Spleen (tissue), 11 donors: ENCODE measurements around the gene DAPK3. TPM values are rescaled to one million over a fixed set of nuclear protein-coding genes. Genes with fewer than 3 reads are reported as not detected.

Experiments
- DNase-seq: peaks from one replicate; pipeline ENCODE4 v3.0.0-alpha.2; 2020
- H3K27ac ChIP-seq, 8 donors: fragments of 200-600 bp; sonication (generic) in 7 of 8; 1 replicate in 4 of 8; 2 replicates in 4 of 8; pipeline versions ENCODE4 v1.5.0 to v1.8.0; 2016 to 2021; ENCODE audit warnings: inconsistent platforms in 4 of 8, mild to moderate bottlenecking in 4 of 8, moderate library complexity in 1 of 8
- H3K27me3 ChIP-seq, 7 donors: fragments of 200-600 bp; sonication (generic) in 6 of 7; replicated peaks in 1 of 7; 1 replicate in 4 of 7; 2 replicates in 3 of 7; pipeline versions ENCODE4 v1.5.0 to v1.8.0; 2016 to 2021; ENCODE audit warnings: inconsistent platforms in 3 of 7, mild to moderate bottlenecking in 1 of 7
- H3K36me3 ChIP-seq, 6 donors: fragments of 200-600 bp; sonication (generic) in 5 of 6; 1 replicate in 4 of 6; 2 replicates in 2 of 6; pipeline versions ENCODE4 v1.5.0 to v1.8.0; 2016 to 2021; ENCODE audit warnings: inconsistent platforms in 2 of 6
- H3K4me1 ChIP-seq, 6 donors: fragments of 200-600 bp; sonication (generic) in 5 of 6; 1 replicate in 3 of 6; 2 replicates in 3 of 6; pipeline versions ENCODE4 v1.5.0 to v1.8.0; 2016 to 2021; ENCODE audit warnings: inconsistent platforms in 3 of 6
- H3K4me3 ChIP-seq, 8 donors: fragments of 200-600 bp; sonication (generic) in 7 of 8; 1 replicate in 4 of 8; 2 replicates in 4 of 8; pipeline versions ENCODE4 v1.5.0 to v1.8.0; 2016 to 2021; ENCODE audit warnings: inconsistent platforms in 4 of 8, mild to moderate bottlenecking in 4 of 8, moderate library complexity in 2 of 8
- H3K9me3 ChIP-seq, 8 donors: fragments of 200-600 bp; sonication (generic) in 7 of 8; 1 replicate in 4 of 8; 2 replicates in 4 of 8; pipeline versions ENCODE4 v1.5.0 to v1.8.0; 2016 to 2021; ENCODE audit warnings: inconsistent platforms in 4 of 8
- CTCF ChIP-seq, 11 experiments: fragments of 200-600 bp in 7 of 11; fragments of 450-650 bp in 4 of 11; sonication (generic) in 4 of 11; IDR thresholded peaks in 8 of 11; conservative IDR thresholded peaks in 3 of 11; 1 replicate in 7 of 11; 2 replicates in 4 of 11; pipeline versions ENCODE4 v1.4.0 to v1.8.0; 2016 to 2021; ENCODE audit warnings: antibody characterized with exemption in 11 of 11, inconsistent platforms in 4 of 11, mild to moderate bottlenecking in 1 of 11
- POLR2A ChIP-seq, 3 donors: fragments of 450-650 bp; IDR thresholded peaks; one replicate each; pipeline ENCODE4 v1.5.1; 2017; ENCODE audit warnings: antibody characterized with exemption in 3 of 3, mild to moderate bottlenecking in 1 of 3
- POLR2AphosphoS5 ChIP-seq, 3 donors: sonication (generic); formaldehyde crosslinking; IDR thresholded peaks; one replicate each; pipeline ENCODE4 v1.5.1; 2017; ENCODE audit warnings: antibody characterized with exemption in 3 of 3
- WGBS, 5 donors: extraction: QIAGEN DNeasy Blood & Tissue Kit in 3 of 5; methylation state at CpG; one replicate each; pipeline versions ENCODE4 v1.1.5 to v1.1.7; 2013 to 2018; 5-methylcytosine and 5-hydroxymethylcytosine counted together
- intact Hi-C: fragments of 100-400 bp; cut with DNase I; formaldehyde crosslinking; loops from one replicate; pipeline ENCODE4 v1.15.0; 2023; ENCODE audit warnings: low total_unique reads
- polyA plus RNA-seq, 3 donors: library from polyadenylated mRNA; stranded (reverse); fragments of 200-250 nt; gene quantifications; one replicate each; pipeline ENCODE4 v1.2.1, GENCODE V29; 2013
- total RNA-seq, 7 donors: library from RNA; depleted of rRNA in 3 of 7; stranded (reverse); fragments of >200 nt in 3 of 7; fragmentation: NEBNext Ultra II Directional in 4 of 7; extraction: Animal tissue kit (Norgen Biotek cat#: 25700) in 4 of 7; gene quantifications; one replicate each; pipeline versions ENCODE4 v1.1.0 to v1.2.1, GENCODE V29; 2016 to 2021
- donor health status: healthy with polysubstance abuse.
- donor health status: DM: no; HTN: no; CAD: no; lungs with moderate emphysema.
- donor health status: DM: no; HTN: no; CAD: no.
- donor health status: Bipolar disorder and iron deficiency.
- donor health status: healthy.
- donor health status: DM: no; HTN: no; CAD: no.
- donor health status: DM: yes; HTN: yes; CAD: no.

The DAPK3 gene
- total and polyA plus RNA-seq, 10 donors, result 26.5 to 68.8 (median 46.1) TPM

- WGBS, 5 donors, result 88 to 95% (median 92%) methylated on average over 18 to 22 of the region's 22 CpGs
- no peak for DNase-seq
- no peak overlapping the region for H3K4me3 ChIP-seq
- H3K36me3 ChIP-seq, result peaks cover 0 to 94% (median 39%) of the 10 kb centered on the region in 6 donors
- H3K4me1 ChIP-seq, result peaks cover 0 to 81% (median 41%) of the 10 kb centered on the region in 6 donors
- no peaks in the 10 kb centered on the region for H3K27me3 ChIP-seq
- intact Hi-C loops, result no loop called here
- H3K27ac ChIP-seq, result no peak overlapping the region
- no peak for TF ChIP-seq POLR2AphosphoS5 (IDR thresholded peaks at IDR 0.05)
- no peak for TF ChIP-seq CTCF (IDR thresholded peaks at IDR 0.05 in 8 of 11, conservative IDR thresholded peaks at IDR 0.05 in 3 of 11)
- TF ChIP-seq POLR2A (IDR thresholded peaks at IDR 0.05), result no peak
- H3K9me3 ChIP-seq, result peaks cover 0 to 9% (median 0%) of the 10 kb centered on the region in 8 donors
These were observed 47.3 kb upstream of the DAPK3 start for GRCh38 chr19:4018140-4018613.

- intact Hi-C loops, result no loop called here
- peaks cover 0 to 85% (median 38%) of the 10 kb centered on the region in 6 donors for H3K4me1 ChIP-seq
- H3K36me3 ChIP-seq, result peaks cover 0 to 100% (median 45%) of the 10 kb centered on the region in 6 donors
- H3K4me3 ChIP-seq, result no peak overlapping the region
- TF ChIP-seq POLR2A (IDR thresholded peaks at IDR 0.05), result no peak
- no peak for TF ChIP-seq CTCF (IDR thresholded peaks at IDR 0.05 in 8 of 11, conservative IDR thresholded peaks at IDR 0.05 in 3 of 11)
- TF ChIP-seq POLR2AphosphoS5 (IDR thresholded peaks at IDR 0.05), result no peak
- no peak overlapping the region for H3K27ac ChIP-seq
- H3K9me3 ChIP-seq, result peaks cover 0 to 6% (median 0%) of the 10 kb centered on the region in 8 donors
- no peak for DNase-seq
- H3K27me3 ChIP-seq, result no peaks in the 10 kb centered on the region
- WGBS, 5 donors, result 89 to 99% (median 96%) methylated on average over 9 to 15 of the region's 15 CpGs
These were observed 46.2 kb upstream of the DAPK3 start for GRCh38 chr19:4016903-4017638.

GRCh38 chr19:4016486-4016885, 45.6 kb upstream of the DAPK3 start:
- Histone ChIP-seq H3K27me3 (no peaks in the 10 kb centered on the region), H3K9me3 (no peaks in the 10 kb centered on the region), H3K27ac (peak overlapping the region in 5 of 8 donors; percentile 17 to 63 (median 46)), H3K36me3 (peaks cover 0 to 96% (median 45%) of the 10 kb centered on the region in 6 donors), H3K4me3 (no peak overlapping the region), H3K4me1 (peaks cover 0 to 86% (median 38%) of the 10 kb centered on the region in 6 donors)
- no peak for TF ChIP-seq POLR2AphosphoS5 (IDR thresholded peaks at IDR 0.05)
- no peak for TF ChIP-seq CTCF (IDR thresholded peaks at IDR 0.05 in 8 of 11, conservative IDR thresholded peaks at IDR 0.05 in 3 of 11)
- TF ChIP-seq POLR2A (IDR thresholded peaks at IDR 0.05), result no peak
- DNase-seq, result no peak
- WGBS, 5 donors, result 88 to 94% (median 92%) methylated on average over 11 to 12 of the region's 12 CpGs
- intact Hi-C loops, result no loop called here

- Histone ChIP-seq H3K4me3 (peak overlapping the region in 1 of 8 donors; percentile 29), H3K4me1 (peaks cover 5 to 86% (median 42%) of the 10 kb centered on the region in 6 donors), H3K27me3 (no peaks in the 10 kb centered on the region), H3K27ac (peak overlapping the region in 5 of 8 donors; percentile 17 to 63 (median 46)), H3K9me3 (no peaks in the 10 kb centered on the region), H3K36me3 (peaks cover 0 to 95% (median 46%) of the 10 kb centered on the region in 6 donors)
- 52 to 68% (median 65%) methylated on average over 28 to 37 of the region's 37 CpGs for WGBS, 5 donors
- intact Hi-C loops, result no loop called here
- DNase-seq, result no peak
- peak in 1 of 3 donors; percentile 7 for TF ChIP-seq POLR2AphosphoS5 (IDR thresholded peaks at IDR 0.05)
- TF ChIP-seq CTCF (IDR thresholded peaks at IDR 0.05 in 8 of 11, conservative IDR thresholded peaks at IDR 0.05 in 3 of 11), result no peak
- TF ChIP-seq POLR2A (IDR thresholded peaks at IDR 0.05), result no peak
These were observed 45.0 kb upstream of the DAPK3 start for GRCh38 chr19:4015705-4016402.
